Activated CD4-positive, CD25-positive, alpha-beta regulatory T cell treated with anti-CD3 and anti-CD28 coated beads, Interleukin-2, amount 50 U/mL, for 72 hours (primary cell): ENCODE data around the gene MS4A2.
"Not testable (repeated sequence)": the region's sequence is repeated elsewhere in the genome, so short reads cannot be mapped to it uniquely, and the experiment has no call there.

Experiments used
- DNase-seq: peaks from one replicate; pipeline ENCODE4 v3.0.0; 2021

The MS4A2 gene

DNA sequence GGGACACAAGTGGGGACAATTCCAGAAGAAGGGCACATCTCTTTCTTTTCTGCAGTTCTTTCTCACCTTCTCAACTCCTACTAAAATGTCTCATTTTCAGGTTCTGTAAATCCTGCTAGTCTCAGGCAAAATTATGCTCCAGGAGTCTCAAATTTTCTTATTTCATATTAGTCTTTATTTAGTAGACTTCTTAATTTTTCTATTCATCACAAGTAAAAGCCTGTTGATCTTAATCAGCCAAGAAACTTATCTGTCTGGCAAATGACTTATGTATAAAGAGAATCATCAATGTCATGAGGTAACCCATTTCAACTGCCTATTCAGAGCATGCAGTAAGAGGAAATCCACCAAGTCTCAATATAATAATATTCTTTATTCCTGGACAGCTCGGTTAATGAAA lies at the start of gene MS4A2:
MS4A2 (plus strand) TSS at position 301 of the 400 bp plus-strand sequence. CDS start 102 bp downstream, outside the sequence.
- no peak for DNase-seq

DNA sequence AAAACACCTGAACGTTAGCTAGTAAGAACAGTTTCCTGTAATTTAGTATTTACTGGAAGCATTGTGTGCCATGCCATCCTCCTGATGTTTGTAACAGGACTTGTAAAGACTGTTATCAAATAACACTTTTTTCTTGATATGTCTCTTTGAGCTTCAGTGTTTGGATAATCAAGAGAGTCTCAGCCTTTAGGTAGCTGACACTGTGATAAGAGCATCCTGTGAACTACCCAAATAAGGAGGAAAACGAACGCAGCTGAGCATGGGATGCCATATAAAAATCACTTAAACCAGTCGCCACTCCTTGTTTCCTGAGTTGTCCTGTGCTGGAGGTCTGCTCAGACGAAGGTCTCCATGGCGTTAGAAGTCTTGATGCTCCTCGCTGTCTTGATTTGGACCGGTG lies 48.4 kb upstream of the MS4A2 start, which contains the start of gene OOSP2:
OOSP2 (plus strand) TSS at position 301 of the 400 bp plus-strand sequence; CDS start at position 352, 51 bp downstream.
- DNase-seq = no peak

DNA sequence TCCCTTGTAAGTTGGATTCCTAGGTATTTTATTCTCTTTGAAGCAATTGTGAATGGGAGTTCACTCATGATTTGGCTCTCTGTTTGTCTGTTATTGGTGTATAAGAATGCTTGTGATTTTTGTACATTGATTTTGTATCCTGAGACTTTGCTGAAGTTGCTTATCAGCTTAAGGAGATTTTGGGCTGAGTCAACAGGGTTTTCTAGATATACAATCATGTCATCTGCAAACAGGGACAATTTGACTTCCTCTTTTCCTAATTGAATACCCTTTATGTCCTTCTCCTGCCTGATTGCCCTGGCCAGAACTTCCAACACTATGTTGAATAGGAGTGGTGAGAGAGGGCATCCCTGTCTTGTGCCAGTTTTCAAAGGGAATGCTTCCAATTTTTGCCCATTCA lies 38.0 kb upstream of the MS4A2 start:
- DNase-seq = not testable (repeated sequence)

DNA sequence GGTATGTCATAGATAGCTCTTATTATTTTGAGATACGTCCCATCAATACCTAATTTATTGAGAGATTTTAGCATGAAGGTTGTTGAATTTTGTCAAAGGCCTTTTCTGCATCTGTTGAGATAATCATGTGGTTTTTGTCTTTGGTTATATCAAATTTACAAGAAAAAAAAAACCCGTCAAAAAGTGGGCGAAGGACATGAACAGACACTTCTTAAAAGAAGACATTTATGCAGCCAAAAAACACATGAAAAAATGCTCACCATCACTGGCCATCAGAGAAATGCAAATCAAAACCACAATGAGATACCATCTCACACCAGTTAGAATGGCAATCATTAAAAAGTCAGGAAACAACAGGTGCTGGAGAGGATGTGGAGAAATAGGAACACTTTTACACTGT lies 37.6 kb upstream of the MS4A2 start:
- DNase-seq = not testable (repeated sequence)

DNA sequence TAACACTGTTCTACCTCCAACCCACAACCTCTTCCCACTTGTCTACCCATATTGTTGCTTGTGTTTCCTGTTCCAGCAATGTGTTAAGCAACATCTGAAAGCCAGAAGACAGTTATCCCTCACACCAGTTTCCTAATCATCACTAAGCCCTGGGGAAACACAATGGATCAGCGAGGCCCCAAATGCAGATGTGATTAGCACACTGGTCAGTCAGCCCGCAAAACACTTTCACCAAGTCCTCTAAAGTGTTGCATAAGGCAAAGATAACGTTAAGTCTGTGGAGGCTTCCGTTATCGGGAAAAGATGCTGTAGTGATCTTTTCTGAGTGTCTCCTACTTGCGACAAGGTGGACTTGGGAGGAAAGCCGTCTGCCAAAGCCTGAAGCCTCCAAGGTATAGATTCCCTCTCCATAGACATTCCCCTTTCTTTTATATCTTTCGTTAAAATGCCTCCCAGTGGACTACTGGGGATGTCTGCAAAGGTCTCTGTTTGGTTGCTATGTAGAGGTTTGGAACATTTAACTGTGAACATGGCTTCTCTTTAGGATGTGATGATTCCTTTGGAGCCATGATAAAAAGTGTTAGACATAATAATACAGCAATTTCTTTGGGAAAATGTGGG lies 32.0 kb upstream of the MS4A2 start, which contains the start of gene MS4A3:
MS4A3 (plus strand) TSS at position 317 of the 621 bp plus-strand sequence. CDS start 4,496 bp downstream, outside the sequence.
- DNase-seq = no peak

DNA sequence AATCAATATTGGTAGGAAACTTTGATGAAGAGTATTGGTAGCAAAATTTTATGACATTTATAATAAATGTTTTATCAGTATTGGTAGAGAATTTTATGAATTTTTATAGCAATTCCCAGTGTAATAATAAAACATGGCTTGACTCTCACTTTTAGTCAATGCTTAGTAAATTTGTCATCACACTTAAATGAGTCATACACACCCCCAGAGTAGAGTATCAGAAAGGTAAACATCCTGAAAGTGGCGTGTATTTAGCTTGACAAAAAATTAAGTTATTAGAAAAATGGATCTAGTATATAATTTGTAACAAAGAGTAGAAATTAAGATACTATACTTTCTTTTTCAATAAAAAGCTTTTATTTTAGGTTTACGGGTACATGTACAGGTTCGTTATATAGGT lies 29.4 kb upstream of the MS4A2 start:
- no peak for DNase-seq

DNA sequence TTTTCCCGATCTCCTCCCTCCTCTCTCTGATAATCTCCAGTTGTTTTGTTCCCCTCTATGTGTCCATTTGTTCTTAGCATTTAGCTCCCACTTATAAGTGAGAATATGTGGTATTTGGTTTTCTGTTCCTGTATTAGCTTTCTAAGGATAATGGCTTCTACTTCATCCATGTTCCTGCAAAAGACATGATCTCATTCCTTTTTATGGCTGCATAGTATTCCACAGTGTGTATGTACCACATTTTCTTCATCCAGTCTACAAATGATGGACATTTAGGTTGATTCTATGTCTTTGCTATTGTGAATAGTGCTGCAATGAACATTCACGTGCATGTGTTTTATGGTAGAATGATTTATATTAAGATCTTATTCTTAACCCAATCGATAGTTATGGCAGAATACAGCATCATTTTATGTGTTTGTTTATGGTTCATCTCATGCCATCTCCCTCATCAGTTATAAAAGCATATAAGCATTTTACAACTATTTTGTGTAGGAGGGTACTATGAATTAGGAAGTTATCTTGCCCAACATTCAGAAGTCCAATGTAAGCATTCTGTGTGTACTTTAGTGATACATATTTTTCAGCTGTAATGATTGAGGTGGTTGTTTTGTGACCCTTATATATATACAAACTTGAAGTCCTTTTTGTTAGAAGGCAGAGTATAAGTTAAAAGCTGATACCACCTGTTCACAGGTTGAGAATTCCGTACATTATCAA lies 28.8 kb upstream of the MS4A2 start:
- DNase-seq = no peak

DNA sequence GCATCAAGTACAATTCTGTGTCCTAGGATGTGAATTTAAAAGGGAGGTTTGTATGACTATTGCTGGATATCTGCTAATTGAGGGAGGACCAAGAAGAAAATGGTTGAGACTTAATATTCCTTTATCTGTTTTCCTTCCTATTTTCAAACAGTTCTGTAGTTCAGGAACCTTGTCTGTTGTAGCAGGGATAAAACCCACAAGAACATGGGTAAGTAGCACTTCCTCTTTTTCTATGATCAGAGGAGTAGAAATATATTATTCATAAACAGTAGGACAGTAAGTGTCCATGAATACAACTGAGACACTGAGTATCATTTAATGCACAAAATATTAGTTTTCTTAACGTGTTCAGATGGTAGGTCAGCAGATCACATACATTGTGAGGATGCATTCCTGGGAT lies 24.4 kb upstream of the MS4A2 start:
- DNase-seq = no peak

DNA sequence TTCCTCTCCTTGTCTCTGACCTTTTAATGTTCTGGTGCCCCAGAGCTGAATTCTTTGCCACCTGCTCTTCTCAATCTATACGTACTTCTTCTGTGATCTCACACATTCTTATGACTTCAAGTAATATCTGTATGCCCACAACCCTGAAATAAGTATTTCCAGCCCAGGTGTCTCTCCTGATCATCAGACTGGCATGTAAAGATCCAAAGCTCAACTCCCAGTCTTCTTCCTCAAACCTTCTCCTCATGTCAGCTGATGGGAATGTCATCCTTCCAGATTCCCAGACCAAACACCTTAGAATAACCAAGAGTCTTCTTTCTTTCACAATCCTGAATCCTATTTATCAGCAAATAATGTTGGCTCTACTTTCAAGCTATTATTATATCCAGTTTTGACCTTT lies 22.7 kb upstream of the MS4A2 start:
- no peak for DNase-seq

DNA sequence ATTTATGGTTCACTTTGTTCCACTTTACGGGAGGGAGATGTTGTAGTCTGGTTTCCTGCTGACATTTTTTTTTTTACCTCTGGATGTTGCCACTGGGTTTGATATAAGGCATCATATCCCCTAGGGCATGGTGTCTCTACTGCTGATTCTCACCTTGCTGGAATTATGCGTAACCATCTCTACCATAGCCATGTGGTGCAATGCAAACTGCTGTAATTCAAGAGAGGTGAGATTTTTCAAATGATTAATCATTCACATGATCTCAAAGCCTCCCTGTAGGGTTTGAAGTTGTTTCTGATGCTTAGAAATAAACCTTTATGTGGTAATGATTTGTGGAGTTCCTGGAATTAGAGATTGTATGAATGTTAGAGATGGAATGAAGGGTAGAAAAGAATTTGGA lies 19.0 kb upstream of the MS4A2 start:
- no peak for DNase-seq

DNA sequence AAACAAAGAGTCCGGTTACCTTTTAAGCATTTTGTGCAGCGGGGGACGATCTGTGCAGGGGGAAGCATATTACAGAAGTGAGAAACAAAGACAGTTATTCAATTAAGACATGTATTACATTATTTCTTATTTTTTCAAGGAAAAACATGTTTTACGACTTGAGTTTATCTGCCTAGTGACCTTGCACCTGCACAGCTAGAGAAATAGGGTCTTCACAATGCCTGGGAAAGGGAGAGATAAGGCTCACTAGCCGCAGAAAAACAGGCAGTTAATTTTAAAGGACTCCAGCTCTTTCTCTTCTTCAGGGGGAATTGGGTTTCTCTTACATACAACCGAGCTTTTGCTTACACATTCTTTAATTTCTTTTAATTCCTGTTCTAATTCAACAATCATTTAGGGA lies 16.8 kb upstream of the MS4A2 start:
- DNase-seq = not testable (repeated sequence)

DNA sequence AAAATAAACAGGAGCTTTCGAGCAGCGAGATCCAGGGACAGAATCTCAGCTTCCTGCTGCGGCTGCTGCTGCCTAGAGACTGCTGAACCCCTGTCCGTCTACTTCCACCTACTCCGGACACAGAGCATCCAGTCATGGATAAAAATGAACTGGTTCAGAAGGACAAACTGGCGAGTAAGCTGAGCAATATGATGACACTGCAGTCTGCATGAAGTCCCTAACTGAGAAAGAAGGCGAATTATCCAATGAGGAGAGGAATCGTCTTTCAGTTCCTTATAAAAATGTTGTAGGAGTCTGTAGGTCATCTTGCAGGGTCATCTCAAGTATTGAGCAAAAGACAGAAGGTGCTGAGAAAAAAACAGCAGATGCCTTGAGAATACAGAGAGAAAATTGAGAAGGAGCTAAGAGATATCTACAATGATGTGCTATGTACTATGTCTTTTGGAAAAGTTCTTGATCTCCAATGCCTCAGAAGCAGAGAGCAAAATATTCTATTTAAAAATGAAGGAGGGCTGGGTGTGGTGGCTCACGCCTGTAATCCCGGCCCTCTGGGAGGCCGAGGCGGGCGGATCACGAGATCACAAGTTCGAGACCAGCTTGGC lies 11.1 kb upstream of the MS4A2 start:
- no peak for DNase-seq

DNA sequence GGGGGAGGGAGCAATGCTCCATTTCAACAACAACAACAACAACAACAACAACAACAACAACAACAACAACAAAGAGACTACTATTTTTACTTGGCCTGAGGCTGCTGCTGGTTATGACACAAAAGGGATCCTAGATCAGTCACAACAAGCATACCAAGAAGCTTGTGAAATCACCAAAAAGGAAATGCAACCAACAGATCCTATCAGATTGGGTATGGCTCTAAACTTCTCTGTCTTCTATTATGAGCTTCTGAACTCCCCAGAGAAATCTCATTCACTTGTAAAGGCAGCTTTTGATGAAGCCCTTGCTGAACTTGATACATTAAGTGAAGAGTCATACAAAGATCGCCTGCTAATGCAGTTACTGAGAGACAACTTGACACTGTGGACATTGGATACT lies 10.5 kb upstream of the MS4A2 start:
- DNase-seq = no peak

DNA sequence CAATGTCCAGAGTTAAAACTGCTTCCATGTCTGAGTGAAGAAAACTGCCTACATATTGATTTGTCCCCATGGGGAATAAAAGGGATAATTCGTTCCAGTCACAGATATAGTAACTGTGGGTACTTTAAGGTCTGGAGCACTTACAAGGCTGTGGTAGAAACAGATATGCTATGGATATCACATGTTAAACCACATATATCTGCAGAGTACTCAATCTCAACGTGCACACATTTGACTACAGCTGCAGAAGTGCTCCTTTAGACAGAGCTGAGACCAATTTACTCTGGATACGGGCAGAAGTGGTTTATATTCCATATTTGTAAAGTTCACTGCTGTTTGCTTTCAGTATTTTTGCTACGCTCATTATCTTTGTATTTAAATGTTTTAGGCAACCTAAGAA lies 9.7 kb upstream of the MS4A2 start:
- no peak for DNase-seq

DNA sequence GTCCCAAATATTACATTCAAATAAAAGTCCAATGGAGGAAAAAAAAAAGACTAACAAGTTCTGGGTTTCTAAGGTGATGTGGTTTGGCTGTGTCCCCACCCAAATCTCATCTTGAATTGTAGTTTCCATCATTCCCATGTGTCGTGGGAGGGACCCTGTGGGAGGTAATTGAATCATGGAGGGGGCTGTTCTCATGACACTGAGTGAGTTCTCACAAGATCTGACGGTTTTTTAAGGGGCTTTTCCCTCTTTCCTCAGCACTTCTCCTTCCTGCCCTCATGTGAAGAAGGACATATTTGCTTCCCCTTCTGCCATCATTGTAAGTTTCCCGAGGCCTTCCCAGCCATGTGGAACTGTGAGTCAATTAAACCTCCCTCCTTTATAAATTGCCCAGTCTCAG lies 7.9 kb upstream of the MS4A2 start:
- DNase-seq = no peak

DNA sequence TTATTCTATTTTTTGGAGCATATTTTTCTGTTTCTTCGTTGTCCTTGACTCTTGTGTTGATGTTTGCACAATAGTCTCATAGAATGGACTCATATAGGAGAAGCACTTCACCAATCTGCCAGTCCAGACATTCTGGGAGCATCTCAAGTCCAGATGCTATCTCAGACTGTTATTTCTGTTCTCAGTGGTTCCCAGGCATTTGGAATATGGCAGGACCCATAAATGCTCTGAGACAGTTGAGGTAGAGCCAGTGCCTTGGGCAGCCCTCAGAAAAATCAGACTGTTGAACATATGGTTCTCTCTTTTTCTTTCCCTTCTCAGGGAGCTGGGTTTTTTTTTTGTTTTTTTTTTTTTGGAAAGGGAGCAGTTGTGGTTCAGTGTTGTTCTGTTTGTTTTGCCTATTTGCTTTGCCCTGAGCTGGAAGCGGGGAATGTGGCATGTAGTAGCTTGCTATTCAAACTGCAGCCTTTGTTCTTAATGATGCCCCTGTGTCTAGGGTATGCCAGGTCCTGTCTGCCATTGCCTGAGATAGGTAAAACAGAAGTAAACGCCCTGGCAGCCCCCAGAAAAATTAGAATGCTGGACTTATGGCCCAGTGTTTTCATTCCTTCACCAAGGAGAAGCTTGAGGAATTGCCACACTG lies 3.7 kb upstream of the MS4A2 start:
- no peak for DNase-seq

DNA sequence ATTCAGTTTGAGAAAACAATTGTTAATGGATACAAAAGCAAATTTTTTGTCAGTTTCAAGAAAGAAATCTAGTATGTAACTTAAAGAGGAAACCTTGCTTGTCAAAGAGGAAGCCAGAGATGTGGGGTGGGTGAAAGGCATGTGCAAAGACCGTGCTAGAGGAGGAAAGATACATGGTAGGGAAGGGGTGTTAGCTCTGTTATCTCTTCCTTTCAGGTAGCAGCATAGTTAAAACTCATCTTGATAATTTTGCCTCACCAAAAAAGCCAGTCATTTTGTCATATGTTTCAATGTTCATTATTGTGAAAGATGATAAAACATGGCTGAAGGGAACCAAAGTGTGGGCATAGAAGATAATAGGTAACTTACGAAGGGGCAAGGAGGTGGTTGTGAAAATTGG lies 2.6 kb upstream of the MS4A2 start:
- DNase-seq = no peak

DNA sequence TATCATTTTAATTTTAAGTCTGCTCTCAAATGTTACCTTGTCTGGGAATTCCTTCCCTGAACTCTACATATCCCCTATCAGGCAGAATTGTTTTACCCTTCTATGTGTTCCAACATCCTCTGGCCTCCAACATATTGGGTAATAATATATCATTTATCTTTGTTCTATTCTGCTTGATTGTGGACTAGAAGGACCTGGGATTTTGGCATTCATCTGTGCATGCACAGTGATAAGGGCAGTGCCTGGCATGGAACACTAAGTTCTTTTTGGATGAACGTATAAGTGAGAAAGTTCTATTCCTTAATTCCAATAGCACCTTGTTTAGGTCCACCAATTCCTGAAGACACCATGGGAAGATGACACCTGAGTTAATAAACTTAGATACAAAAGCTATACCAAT lies 1.2 kb upstream of the MS4A2 start:
- no peak for DNase-seq

DNA sequence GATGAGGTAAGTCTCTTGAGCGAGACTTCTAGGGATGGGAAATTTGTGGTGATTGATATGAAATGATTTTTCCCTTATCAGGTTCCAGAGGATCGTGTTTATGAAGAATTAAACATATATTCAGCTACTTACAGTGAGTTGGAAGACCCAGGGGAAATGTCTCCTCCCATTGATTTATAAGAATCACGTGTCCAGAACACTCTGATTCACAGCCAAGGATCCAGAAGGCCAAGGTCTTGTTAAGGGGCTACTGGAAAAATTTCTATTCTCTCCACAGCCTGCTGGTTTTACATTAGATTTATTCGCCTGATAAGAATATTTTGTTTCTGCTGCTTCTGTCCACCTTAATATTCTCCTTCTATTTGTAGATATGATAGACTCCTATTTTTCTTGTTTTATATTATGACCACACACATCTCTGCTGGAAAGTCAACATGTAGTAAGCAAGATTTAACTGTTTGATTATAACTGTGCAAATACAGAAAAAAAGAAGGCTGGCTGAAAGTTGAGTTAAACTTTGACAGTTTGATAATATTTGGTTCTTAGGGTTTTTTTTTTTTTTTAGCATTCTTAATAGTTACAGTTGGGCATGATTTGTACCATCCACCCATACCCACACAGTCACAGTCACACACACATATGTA lies 7.1 kb downstream of the MS4A2 start:
- no peak for DNase-seq

DNA sequence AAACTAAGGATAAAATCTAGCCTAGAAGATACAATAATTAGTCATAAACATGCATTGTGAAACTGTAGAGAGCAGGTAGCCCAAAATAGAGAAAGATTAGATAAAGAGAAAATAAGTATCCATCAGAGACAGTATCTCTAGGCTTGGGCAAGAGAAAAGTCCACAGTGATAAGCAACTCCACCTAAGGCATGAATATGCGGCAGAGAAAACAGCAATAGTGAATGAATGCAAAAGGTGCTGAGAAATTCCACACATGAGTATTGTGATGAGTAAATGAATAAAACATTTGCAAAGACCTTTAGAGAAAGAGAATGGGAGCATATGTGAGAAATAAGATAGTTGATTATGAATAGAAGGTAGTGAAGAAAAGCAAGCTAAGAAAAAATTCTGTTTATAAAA lies 8.7 kb downstream of the MS4A2 start:
- no peak for DNase-seq

DNA sequence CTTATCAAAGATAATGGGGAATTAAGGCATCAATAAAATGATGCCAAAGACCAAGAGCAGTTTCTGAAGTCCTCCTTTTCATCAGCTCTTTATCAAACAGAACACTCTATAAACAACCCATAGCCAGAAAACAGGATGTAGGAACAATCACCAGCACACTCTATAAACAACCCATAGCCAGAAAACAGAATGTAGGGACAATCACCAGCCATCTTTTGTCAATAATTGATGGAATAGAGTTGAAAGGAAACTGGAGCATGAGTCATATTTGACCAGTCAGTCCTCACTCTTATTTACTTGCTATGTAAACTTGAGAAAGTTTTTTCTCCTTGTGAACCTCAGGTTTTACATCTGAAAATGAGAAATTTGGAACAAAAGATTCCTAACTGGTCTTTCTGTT lies 10.0 kb downstream of the MS4A2 start:
- DNase-seq = no peak

DNA sequence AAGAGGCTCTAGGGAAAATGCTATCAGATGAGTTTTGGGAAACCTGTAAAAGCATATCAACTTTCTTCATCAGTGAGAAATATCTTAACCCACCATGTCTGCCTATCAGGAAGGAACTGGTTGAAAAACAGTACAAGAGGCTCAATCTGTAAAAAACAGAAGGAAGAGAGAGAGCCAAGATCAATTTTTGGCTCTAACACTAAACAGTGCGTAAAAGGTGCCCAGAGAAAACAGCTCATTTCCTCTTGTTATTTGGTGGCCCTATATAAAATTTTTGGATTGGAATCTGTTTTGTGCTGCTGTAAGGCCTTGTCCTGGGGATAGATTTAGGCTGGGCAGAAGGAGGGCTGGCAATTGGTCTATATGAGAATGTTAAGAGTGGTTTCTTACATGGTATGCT lies 12.1 kb downstream of the MS4A2 start:
- no peak for DNase-seq

DNA sequence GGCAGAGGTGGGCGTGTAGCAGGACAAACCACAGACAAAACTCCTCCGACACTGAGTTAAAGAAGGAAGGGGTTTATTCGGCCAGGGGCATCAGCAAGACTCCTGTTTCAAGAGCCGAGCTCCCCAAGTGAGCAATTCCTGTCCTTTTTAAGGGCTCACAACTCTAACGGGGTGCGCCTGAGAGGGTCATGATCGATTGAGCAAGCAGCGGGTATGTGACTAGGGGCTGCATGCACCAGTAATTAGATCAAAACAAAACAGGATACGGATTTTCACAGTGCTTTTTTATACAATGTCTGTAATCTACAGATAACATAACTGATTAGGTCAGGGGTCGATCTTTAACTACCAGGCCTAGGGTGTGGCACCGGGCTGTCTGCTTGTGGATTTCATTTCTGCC lies 12.9 kb downstream of the MS4A2 start:
- not testable (repeated sequence) for DNase-seq
